SK-N-SH (cell line): ENCODE results near the gene ZNF557.

ENCODE experiments used
- EP300 ChIP-seq, 2 experiments: IDR thresholded peaks; 2 replicates each; pipeline versions ENCODE4 v1.4.0 to v1.6.1; 2012; ENCODE audit warnings: borderline replicate concordance in 1 of 2, low read depth in 1 of 2, low read length in 1 of 2
- JUND ChIP-seq: IDR thresholded peaks from 2 replicates; pipeline ENCODE4 v1.4.0; 2012
- NRF1 ChIP-seq: IDR thresholded peaks from 2 replicates; pipeline ENCODE4 v1.6.1; 2012; ENCODE audit warnings: low read depth, mild to moderate bottlenecking, low read length
- PBX3 ChIP-seq: IDR thresholded peaks from 2 replicates; pipeline ENCODE4; 2012
- POLR2AphosphoS5 ChIP-seq: IDR thresholded peaks from 2 replicates; pipeline ENCODE4 v1.6.1; 2012; ENCODE audit warnings: low read depth, low read length
- RAD21 ChIP-seq: IDR thresholded peaks from 2 replicates; pipeline ENCODE4 v1.6.1; 2012; ENCODE audit warnings: mild to moderate bottlenecking, low read length
- RCOR1 ChIP-seq: fragments of 150-350 bp; IDR thresholded peaks from 2 replicates; pipeline ENCODE4 v1.6.1; 2017; ENCODE audit warnings: antibody characterized with exemption, low read length
- SMC3 ChIP-seq: IDR thresholded peaks from 2 replicates; pipeline ENCODE4 v1.6.1; 2012; ENCODE audit warnings: low read depth, low read length, improper control_type of control experiment
- TAF1 ChIP-seq: IDR thresholded peaks from 2 replicates; pipeline ENCODE4 v1.6.1; 2012; ENCODE audit warnings: low read depth, mild to moderate bottlenecking, low read length, moderate library complexity, borderline replicate concordance
- USF1 ChIP-seq: IDR thresholded peaks from 2 replicates; pipeline ENCODE4 v1.4.0; 2012; ENCODE audit warnings: low read depth, borderline replicate concordance
- USF2 ChIP-seq: fragments of 150-350 bp; IDR thresholded peaks from 2 replicates; pipeline ENCODE4 v1.6.1; 2017; ENCODE audit warnings: antibody characterized with exemption, low read length, low read depth, borderline replicate concordance
- YY1 ChIP-seq: IDR thresholded peaks from 2 replicates; pipeline ENCODE4 v1.4.0; 2012; ENCODE audit warnings: low read depth, mild to moderate bottlenecking
- TF ChIP-seq, protein P1 (sequence below): fragments of 200-600 bp; sonication (generic); IDR thresholded peaks from 2 replicates; pipeline ENCODE4 v1.6.1; 2017; ENCODE audit warnings: antibody characterized with exemption, mild to moderate bottlenecking, moderate library complexity
- TF ChIP-seq, protein P2 (sequence below): IDR thresholded peaks from 2 replicates; pipeline ENCODE4 v1.6.1; 2012; ENCODE audit warnings: mild to moderate bottlenecking, low read depth, low read length, moderate library complexity

- TF ChIP-seq NRF1 (no peak), RCOR1 (no peak), RAD21 (no peak), EP300 (IDR thresholded peaks at IDR 0.05; ENCODE audit: borderline replicate concordance in 1 of 2, low read depth in 1 of 2, low read length in 1 of 2) (no peak), SMC3 (no peak), POLR2AphosphoS5 (no peak), USF2 (no peak), JUND (no peak), PBX3 (no peak), YY1 (no peak), TAF1 (no peak), USF1 (no peak)
- TF ChIP-seq, protein P1, sequence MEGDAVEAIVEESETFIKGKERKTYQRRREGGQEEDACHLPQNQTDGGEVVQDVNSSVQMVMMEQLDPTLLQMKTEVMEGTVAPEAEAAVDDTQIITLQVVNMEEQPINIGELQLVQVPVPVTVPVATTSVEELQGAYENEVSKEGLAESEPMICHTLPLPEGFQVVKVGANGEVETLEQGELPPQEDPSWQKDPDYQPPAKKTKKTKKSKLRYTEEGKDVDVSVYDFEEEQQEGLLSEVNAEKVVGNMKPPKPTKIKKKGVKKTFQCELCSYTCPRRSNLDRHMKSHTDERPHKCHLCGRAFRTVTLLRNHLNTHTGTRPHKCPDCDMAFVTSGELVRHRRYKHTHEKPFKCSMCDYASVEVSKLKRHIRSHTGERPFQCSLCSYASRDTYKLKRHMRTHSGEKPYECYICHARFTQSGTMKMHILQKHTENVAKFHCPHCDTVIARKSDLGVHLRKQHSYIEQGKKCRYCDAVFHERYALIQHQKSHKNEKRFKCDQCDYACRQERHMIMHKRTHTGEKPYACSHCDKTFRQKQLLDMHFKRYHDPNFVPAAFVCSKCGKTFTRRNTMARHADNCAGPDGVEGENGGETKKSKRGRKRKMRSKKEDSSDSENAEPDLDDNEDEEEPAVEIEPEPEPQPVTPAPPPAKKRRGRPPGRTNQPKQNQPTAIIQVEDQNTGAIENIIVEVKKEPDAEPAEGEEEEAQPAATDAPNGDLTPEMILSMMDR, result no peak
- TF ChIP-seq, protein P2, sequence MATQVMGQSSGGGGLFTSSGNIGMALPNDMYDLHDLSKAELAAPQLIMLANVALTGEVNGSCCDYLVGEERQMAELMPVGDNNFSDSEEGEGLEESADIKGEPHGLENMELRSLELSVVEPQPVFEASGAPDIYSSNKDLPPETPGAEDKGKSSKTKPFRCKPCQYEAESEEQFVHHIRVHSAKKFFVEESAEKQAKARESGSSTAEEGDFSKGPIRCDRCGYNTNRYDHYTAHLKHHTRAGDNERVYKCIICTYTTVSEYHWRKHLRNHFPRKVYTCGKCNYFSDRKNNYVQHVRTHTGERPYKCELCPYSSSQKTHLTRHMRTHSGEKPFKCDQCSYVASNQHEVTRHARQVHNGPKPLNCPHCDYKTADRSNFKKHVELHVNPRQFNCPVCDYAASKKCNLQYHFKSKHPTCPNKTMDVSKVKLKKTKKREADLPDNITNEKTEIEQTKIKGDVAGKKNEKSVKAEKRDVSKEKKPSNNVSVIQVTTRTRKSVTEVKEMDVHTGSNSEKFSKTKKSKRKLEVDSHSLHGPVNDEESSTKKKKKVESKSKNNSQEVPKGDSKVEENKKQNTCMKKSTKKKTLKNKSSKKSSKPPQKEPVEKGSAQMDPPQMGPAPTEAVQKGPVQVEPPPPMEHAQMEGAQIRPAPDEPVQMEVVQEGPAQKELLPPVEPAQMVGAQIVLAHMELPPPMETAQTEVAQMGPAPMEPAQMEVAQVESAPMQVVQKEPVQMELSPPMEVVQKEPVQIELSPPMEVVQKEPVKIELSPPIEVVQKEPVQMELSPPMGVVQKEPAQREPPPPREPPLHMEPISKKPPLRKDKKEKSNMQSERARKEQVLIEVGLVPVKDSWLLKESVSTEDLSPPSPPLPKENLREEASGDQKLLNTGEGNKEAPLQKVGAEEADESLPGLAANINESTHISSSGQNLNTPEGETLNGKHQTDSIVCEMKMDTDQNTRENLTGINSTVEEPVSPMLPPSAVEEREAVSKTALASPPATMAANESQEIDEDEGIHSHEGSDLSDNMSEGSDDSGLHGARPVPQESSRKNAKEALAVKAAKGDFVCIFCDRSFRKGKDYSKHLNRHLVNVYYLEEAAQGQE, result no peak
Measured at GRCh38 chr19:7101498-7102253, 32.2 kb downstream of the ZNF557 start.
